Upper lobe of left lung (tissue), 6 donors: ENCODE data around the gene SLC1A5. TPM values are rescaled to one million over a fixed set of nuclear protein-coding genes. Genes with fewer than 3 reads are reported as not detected.
"Not testable (repeated sequence)": the region's sequence is repeated elsewhere in the genome, so short reads cannot be mapped to it uniquely, and the experiment has no call there.

Experiments used
- ATAC-seq, 2 donors: fragments of 200-7000 bp; cut with Tn5 transposase; one replicate each; pipeline ENCODE4 v1.9.1; 2022; ENCODE audit warnings: mild to moderate bottlenecking in 2 of 2, moderate library complexity in 2 of 2; ENCODE audit not compliant: low FRiP score in 2 of 2
- DNase-seq, 2 donors: peaks; one replicate each; pipeline ENCODE4 v3.0.0-alpha.2; 2019 to 2020
- H3K27ac ChIP-seq, 4 donors: fragments of 200-600 bp; sonication (generic); one replicate each; pipeline ENCODE4 v1.5.1; 2016 to 2019
- H3K27me3 ChIP-seq, 4 donors: fragments of 200-600 bp; sonication (generic); one replicate each; pipeline ENCODE4 v1.5.1; 2017 to 2019
- H3K36me3 ChIP-seq, 4 donors: fragments of 200-600 bp; sonication (generic); one replicate each; pipeline ENCODE4 v1.5.1; 2016 to 2019
- H3K4me1 ChIP-seq, 4 donors: fragments of 200-600 bp; sonication (generic); one replicate each; pipeline ENCODE4 v1.5.1; 2018 to 2019
- H3K4me3 ChIP-seq, 4 donors: fragments of 200-600 bp; sonication (generic); one replicate each; pipeline ENCODE4 v1.5.1; 2017 to 2019; ENCODE audit warnings: mild to moderate bottlenecking in 2 of 4, moderate library complexity in 1 of 4
- H3K9me3 ChIP-seq, 4 donors: fragments of 200-600 bp; sonication (generic); one replicate each; pipeline ENCODE4 v1.5.1; 2018 to 2019
- CTCF ChIP-seq, 6 experiments: fragments of 450-650 bp in 4 of 6; fragments of 200-600 bp in 2 of 6; sonication (generic) in 2 of 6; IDR thresholded peaks; one replicate each; pipeline ENCODE4 v1.5.1; 2016 to 2019; ENCODE audit warnings: antibody characterized with exemption in 6 of 6
- EP300 ChIP-seq, 4 donors: sonication (generic); formaldehyde crosslinking; IDR thresholded peaks; one replicate each; pipeline ENCODE4 v1.5.1; 2017; ENCODE audit warnings: antibody characterized with exemption in 4 of 4, control low read depth in 2 of 4
- POLR2A ChIP-seq, 4 donors: fragments of 450-650 bp; IDR thresholded peaks; one replicate each; pipeline ENCODE4 v1.5.1; 2016 to 2017; ENCODE audit warnings: antibody characterized with exemption in 4 of 4, mild to moderate bottlenecking in 2 of 4
- POLR2AphosphoS5 ChIP-seq, 2 donors: sonication (generic); formaldehyde crosslinking; IDR thresholded peaks; one replicate each; pipeline ENCODE4 v1.5.1; 2017; ENCODE audit warnings: antibody characterized with exemption in 2 of 2
- WGBS, 2 donors: methylation state at CpG; one replicate each; pipeline ENCODE4 v1.1.5; 2017 to 2018; 5-methylcytosine and 5-hydroxymethylcytosine counted together
- total RNA-seq, 6 donors: library from RNA; depleted of rRNA in 4 of 6; stranded (reverse); fragments of >200 nt in 4 of 6; gene quantifications; one replicate each; pipeline versions ENCODE4 v1.1.0 to v1.2.1, GENCODE V29; 2016 to 2021
- donor health status: DM: no; HTN: no; CAD: no; lungs with moderate emphysema.
- donor health status: DM: no; HTN: yes; CAD: no; lungs with severe emphysema.

Gene SLC1A5
- total RNA-seq, 6 donors from 2014 or later = 52.4 to 147 (median 83.9) TPM

- 90 to 93% methylated on average over 5 to 7 of the region's 7 CpGs for WGBS, 2 donors
- no peak for DNase-seq
- no peaks in the 10 kb centered on the region for H3K9me3 ChIP-seq
- TF ChIP-seq POLR2AphosphoS5 (IDR thresholded peaks at IDR 0.05) (no peak), POLR2A (IDR thresholded peaks at IDR 0.05) (no peak), CTCF (IDR thresholded peaks at IDR 0.05) (no peak), EP300 (IDR thresholded peaks at IDR 0.05) (no peak)
- ATAC-seq = no peak
- peak overlapping the region in 1 of 4 donors; percentile 7 for H3K27ac ChIP-seq
- peaks cover 27 to 58% (median 34%) of the 10 kb centered on the region in 4 donors for H3K4me1 ChIP-seq
- H3K27me3 ChIP-seq = no peaks in the 10 kb centered on the region
- H3K36me3 ChIP-seq = peaks cover 6 to 74% (median 46%) of the 10 kb centered on the region in 4 donors
- H3K4me3 ChIP-seq = no peak overlapping the region
Measured at GRCh38 chr19:46782355-46783019, 5.9 kb downstream of the SLC1A5 start.

- peak overlapping the region in 3 of 4 donors; percentile 48 to 53 (median 49) for H3K27ac ChIP-seq
- H3K4me1 ChIP-seq = peaks cover 0 to 15% (median 3%) of the 10 kb centered on the region in 4 donors
- ATAC-seq = peak in 1 of 2 donors; percentile 44
- H3K4me3 ChIP-seq, H3K9me3 ChIP-seq, H3K27me3 ChIP-seq, DNase-seq: not testable (repeated sequence)
- 88 to 91% methylated on average over 12 of the region's 12 CpGs for WGBS, 2 donors
- H3K36me3 ChIP-seq = peaks cover 21 to 94% (median 79%) of the 10 kb centered on the region in 4 donors
- TF ChIP-seq CTCF (IDR thresholded peaks at IDR 0.05) = peak in 1 of 6 experiments; percentile 28
Measured at GRCh38 chr19:46777956-46778645, 10.3 kb downstream of the SLC1A5 start.

- Histone ChIP-seq H3K27ac (peak overlapping the region in 1 of 4 donors; percentile 48), H3K9me3 (no peaks in the 10 kb centered on the region), H3K4me3 (no peak overlapping the region), H3K36me3 (peaks cover 21 to 85% (median 71%) of the 10 kb centered on the region in 4 donors), H3K27me3 (no peaks in the 10 kb centered on the region), H3K4me1 (peaks cover 0 to 11% (median 4%) of the 10 kb centered on the region in 4 donors)
- TF ChIP-seq EP300 (IDR thresholded peaks at IDR 0.05) (no peak), POLR2AphosphoS5 (IDR thresholded peaks at IDR 0.05) (no peak), POLR2A (IDR thresholded peaks at IDR 0.05) (no peak), CTCF (IDR thresholded peaks at IDR 0.05) (no peak)
- ATAC-seq = no peak
- no peak for DNase-seq
- WGBS, 2 donors = 93 to 97% methylated on average over 15 to 29 of the region's 33 CpGs
Measured at GRCh38 chr19:46776927-46777911, 11.2 kb downstream of the SLC1A5 start.

- WGBS, 2 donors = 97 to 99% methylated on average over 11 of the region's 11 CpGs
- H3K4me1 ChIP-seq = peaks cover 0 to 14% (median 3%) of the 10 kb centered on the region in 4 donors
- no peaks in the 10 kb centered on the region for H3K9me3 ChIP-seq
- no peak overlapping the region for H3K27ac ChIP-seq
- H3K27me3 ChIP-seq = no peaks in the 10 kb centered on the region
- no peak for TF ChIP-seq CTCF (IDR thresholded peaks at IDR 0.05)
- no peak for TF ChIP-seq EP300 (IDR thresholded peaks at IDR 0.05)
- TF ChIP-seq POLR2AphosphoS5 (IDR thresholded peaks at IDR 0.05) = no peak
- TF ChIP-seq POLR2A (IDR thresholded peaks at IDR 0.05) = no peak
- H3K36me3 ChIP-seq = peaks cover 18 to 71% (median 59%) of the 10 kb centered on the region in 4 donors
- ATAC-seq = no peak
- H3K4me3 ChIP-seq = no peak overlapping the region
- no peak for DNase-seq
Measured at GRCh38 chr19:46775642-46776258, 12.6 kb downstream of the SLC1A5 start.
